ENCODE data around the gene RMRP.

GRCh38 chr9:35691334-35691650 lies 33.5 kb upstream of the RMRP start:
- TF ChIP-seq CTCF (IDR thresholded peaks at IDR 0.05; ENCODE audit: insufficient read depth, low read length) (no peak), GABPA (IDR thresholded peaks at IDR 0.05; ENCODE audit: low read depth) (no peak), REST (IDR thresholded peaks at IDR 0.05; ENCODE audit: insufficient replicate concordance, low read depth) (no peak)

Measured in HL-60 (cell line).